ENCODE data around the gene RNF152. TPM values are rescaled to one million over a fixed set of nuclear protein-coding genes. Genes with fewer than 3 reads are reported as not detected.

RNF152 gene
- total RNA-seq, 1 experiment from 2014 or later: 2.3 TPM

DNA sequence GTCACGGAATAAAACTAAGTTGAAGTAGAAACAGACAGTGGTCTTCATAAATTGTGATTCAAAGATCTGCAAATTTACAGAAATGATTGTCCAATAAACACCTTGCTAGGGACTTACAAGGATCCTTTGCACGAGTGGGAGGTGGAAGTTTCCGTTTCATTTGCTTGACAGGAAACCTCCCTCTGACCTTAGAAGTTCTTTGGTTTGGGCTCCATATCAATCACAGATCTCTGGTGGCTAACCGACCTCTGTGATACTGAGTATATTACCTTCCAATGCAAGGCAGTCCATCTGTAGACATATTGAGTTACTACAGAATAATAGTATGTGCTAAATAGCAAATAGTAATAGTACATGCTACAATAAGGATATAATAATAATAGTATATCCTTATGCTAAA lies 33.7 kb upstream of the RNF152 start:
- H3K14ac ChIP-seq (ENCODE audit: insufficient read depth, low read length): no peak overlapping the region
- H2BK120ac ChIP-seq (ENCODE audit: low read depth, low read length, poor library complexity, severe bottlenecking): no peak overlapping the region
- no peak overlapping the region for H4K8ac ChIP-seq (replicated peaks; ENCODE audit: insufficient read length, low read depth, low read length)
- H2BK20ac ChIP-seq (ENCODE audit: low read depth, low read length, poor library complexity, severe bottlenecking): no peak overlapping the region
- H2BK5ac ChIP-seq (ENCODE audit: insufficient read length, low read length): no peak overlapping the region
- Mint-ChIP-seq H3K4me1 (peaks cover 5 to 8% of the 10 kb centered on the region in 2 experiments), H3K27ac (no peak overlapping the region), H3K27me3 (ENCODE audit: low read depth) (no peaks in the 10 kb centered on the region; the same call in 1 of the 2 replicates), H3K9me3 (peaks cover 0 to 8% of the 10 kb centered on the region in 2 experiments; a peak in 4 of 5 replicates), H3K4me3 (no peak overlapping the region), H3K36me3 (ENCODE audit: insufficient read depth in 1 of 3, low read depth in 3 of 3) (peaks cover 0 to 5% (median 2%) of the 10 kb centered on the region in 3 experiments; a peak in 4 of 7 replicates)
- H3T11ph ChIP-seq (ENCODE audit: low read length): no peak overlapping the region
- no peaks in the 10 kb centered on the region for H3K4me1 ChIP-seq (ENCODE audit: insufficient read depth, low read length)
- no peak overlapping the region for H3K27ac ChIP-seq (ENCODE audit: insufficient read length, low read depth, low read length)
- DNase-seq: no peak
- H3K79me2 ChIP-seq (ENCODE audit: insufficient read depth, low read length): no peaks in the 10 kb centered on the region
- H3K27me3 ChIP-seq (ENCODE audit: insufficient read depth, low read length): no peaks in the 10 kb centered on the region
- H3K23me2 ChIP-seq (ENCODE audit: insufficient read length, low read depth, low read length, poor library complexity, severe bottlenecking): no peaks in the 10 kb centered on the region
- no peak overlapping the region for H3K9ac ChIP-seq (ENCODE audit: extremely low read depth, insufficient read length, low read length)
- H3K56ac ChIP-seq (ENCODE audit: insufficient read length, low read depth, low read length): no peak overlapping the region
- H3K23ac ChIP-seq (ENCODE audit: insufficient read length, low read depth, low read length): no peak overlapping the region
- no peaks in the 10 kb centered on the region for H4K20me1 ChIP-seq (ENCODE audit: control insufficient read depth, insufficient read depth, insufficient read length)
- H2BK15ac ChIP-seq (ENCODE audit: low read depth, low read length): no peak overlapping the region
- no peak overlapping the region for H3K18ac ChIP-seq (ENCODE audit: insufficient read length, low read depth, low read length)
- no peak overlapping the region for H3K4ac ChIP-seq (ENCODE audit: low read depth, low read length)
- no peaks in the 10 kb centered on the region for H3K79me1 ChIP-seq (ENCODE audit: insufficient read depth, low read depth, low read length, poor library complexity, severe bottlenecking)
- H4K5ac ChIP-seq (ENCODE audit: insufficient read length, low read depth, low read length): no peak overlapping the region
- no peak overlapping the region for H4K91ac ChIP-seq (ENCODE audit: insufficient read length, low read depth, low read length)
- H3K4me2 ChIP-seq (ENCODE audit: insufficient read depth, insufficient read length, low read length): no peak overlapping the region
- no peaks in the 10 kb centered on the region for H3K9me3 ChIP-seq (ENCODE audit: control insufficient read depth, low read depth, low read length)
- no CpG with 5 or more reads among the region's 4 CpGs for WGBS (ENCODE audit: extremely low coverage, insufficient read length, low lambda C conversion rate)
- no peak overlapping the region for H2BK12ac ChIP-seq (ENCODE audit: insufficient read length, low read depth, low read length)
- no peak overlapping the region for H2AFZ ChIP-seq (ENCODE audit: low read length)
- TF ChIP-seq, protein P1, sequence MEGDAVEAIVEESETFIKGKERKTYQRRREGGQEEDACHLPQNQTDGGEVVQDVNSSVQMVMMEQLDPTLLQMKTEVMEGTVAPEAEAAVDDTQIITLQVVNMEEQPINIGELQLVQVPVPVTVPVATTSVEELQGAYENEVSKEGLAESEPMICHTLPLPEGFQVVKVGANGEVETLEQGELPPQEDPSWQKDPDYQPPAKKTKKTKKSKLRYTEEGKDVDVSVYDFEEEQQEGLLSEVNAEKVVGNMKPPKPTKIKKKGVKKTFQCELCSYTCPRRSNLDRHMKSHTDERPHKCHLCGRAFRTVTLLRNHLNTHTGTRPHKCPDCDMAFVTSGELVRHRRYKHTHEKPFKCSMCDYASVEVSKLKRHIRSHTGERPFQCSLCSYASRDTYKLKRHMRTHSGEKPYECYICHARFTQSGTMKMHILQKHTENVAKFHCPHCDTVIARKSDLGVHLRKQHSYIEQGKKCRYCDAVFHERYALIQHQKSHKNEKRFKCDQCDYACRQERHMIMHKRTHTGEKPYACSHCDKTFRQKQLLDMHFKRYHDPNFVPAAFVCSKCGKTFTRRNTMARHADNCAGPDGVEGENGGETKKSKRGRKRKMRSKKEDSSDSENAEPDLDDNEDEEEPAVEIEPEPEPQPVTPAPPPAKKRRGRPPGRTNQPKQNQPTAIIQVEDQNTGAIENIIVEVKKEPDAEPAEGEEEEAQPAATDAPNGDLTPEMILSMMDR (conservative IDR thresholded peaks at IDR 0.05): no peak
- H2AK5ac ChIP-seq (ENCODE audit: insufficient read length, low read length): no peak overlapping the region
